Activated B cell treated with CpG ODN at 0.5 μM for 24 hours (primary cell): ENCODE measurements around the gene PRRC2B. TPM values are rescaled to one million over a fixed set of nuclear protein-coding genes. Genes with fewer than 3 reads are reported as not detected.

Experiments used
- ATAC-seq: fragments of 200-7000 bp; cut with Tn5 transposase; one replicate; pipeline ENCODE4 v1.10.0; 2021; ENCODE audit warnings: low read depth, mild to moderate bottlenecking, moderate library complexity
- CTCF ChIA-PET: fragments of 350-600 bp; sonication (Branson Sonifier 250); formaldehyde crosslinking; loops from one replicate; lab custom pipeline; 2021; ENCODE audit warnings: antibody characterized with exemption; lab: Charles Lee
- POLR2A ChIA-PET: fragments of 350-600 bp; sonication (Branson Sonifier 250); formaldehyde crosslinking; loops from one replicate; lab custom pipeline; 2021; ENCODE audit warnings: antibody characterized with exemption; lab: Charles Lee
- DNase-seq: peaks from one replicate; pipeline ENCODE4 v3.0.0; 2022
- H3K27ac Mint-ChIP-seq: one replicate; pipeline ENCODE4 v1.8.0; 2020; ENCODE audit warnings: mixed read lengths
- H3K27me3 Mint-ChIP-seq: one replicate; pipeline ENCODE4 v1.8.0; 2021; ENCODE audit warnings: mixed read lengths
- H3K36me3 Mint-ChIP-seq: one replicate; pipeline ENCODE4 v1.8.0; 2021; ENCODE audit warnings: low read depth, mixed read lengths
- H3K4me1 Mint-ChIP-seq: one replicate; pipeline ENCODE4 v1.8.0; 2021; ENCODE audit warnings: mixed read lengths
- H3K4me3 Mint-ChIP-seq: one replicate; pipeline ENCODE4 v1.8.0; 2020; ENCODE audit warnings: mild to moderate bottlenecking, mixed read lengths
- H3K9me3 Mint-ChIP-seq: one replicate; pipeline ENCODE4 v1.8.0; 2020; ENCODE audit warnings: mixed read lengths
- intact Hi-C: fragments of 100-400 bp; cut with micrococcal nuclease; formaldehyde crosslinking; loops from one replicate; pipeline ENCODE4 v1.15.1; 2024
- total RNA-seq: library from RNA; stranded (reverse); gene quantifications from 2 replicates; pipeline ENCODE4 v1.2.3, GENCODE V29; 2022
- TF ChIP-seq, protein P1 (sequence below): fragments of 200-600 bp; IDR thresholded peaks from one replicate; pipeline ENCODE4 v1.8.0; 2022; ENCODE audit warnings: antibody characterized with exemption, mild to moderate bottlenecking

The PRRC2B gene
- total RNA-seq, 1 donor from 2014 or later, result 206 TPM

DNA sequence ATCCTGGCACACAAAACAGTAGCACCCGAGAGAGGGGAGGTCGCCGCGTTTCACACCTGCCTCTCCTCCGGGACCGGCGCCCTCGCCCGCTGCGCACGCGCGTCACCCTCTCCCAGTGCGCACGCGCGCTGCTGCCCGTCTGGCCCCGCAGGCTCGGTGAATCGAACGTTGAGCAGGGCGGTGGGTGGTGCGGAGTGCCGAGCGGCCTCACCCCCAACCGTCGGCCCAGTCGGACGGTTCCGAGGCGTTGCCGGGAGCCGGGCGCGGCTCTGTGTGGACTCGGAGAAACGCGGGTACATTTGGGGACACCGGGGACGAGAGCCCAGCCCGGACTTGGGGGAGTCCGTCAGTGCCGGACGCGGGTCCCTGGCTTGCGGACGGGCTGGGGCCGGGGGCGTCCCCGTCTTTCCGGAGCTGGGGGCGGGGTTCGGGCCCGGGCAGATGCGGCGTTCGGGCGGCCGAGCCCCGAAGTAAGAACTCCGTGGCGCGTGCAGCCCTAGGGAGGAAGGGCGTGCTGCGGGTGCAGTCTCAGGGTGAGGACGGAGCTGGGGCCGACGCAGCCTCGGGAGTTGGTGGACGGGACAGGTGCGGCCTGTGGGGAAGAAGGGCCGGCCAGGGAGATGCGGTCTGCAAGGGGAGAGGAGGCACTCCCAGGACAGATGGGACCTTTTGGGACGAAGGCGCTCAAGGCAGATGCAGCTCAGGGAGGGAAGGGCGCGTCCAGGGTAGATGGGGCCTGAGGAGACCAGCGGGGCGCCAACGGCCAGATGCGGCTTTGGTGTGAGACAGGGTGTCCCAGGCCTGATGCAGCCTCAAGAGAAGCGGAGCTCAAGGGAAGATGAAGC, 109.1 kb downstream of the PRRC2B start, which contains the start of gene POMT1:
Gene POMT1, plus strand, starts transcription at position 138 of the 845 bp plus-strand sequence. CDS start 1,301 bp downstream, outside the sequence.
- DNase-seq, result peak; percentile 89
- Mint-ChIP-seq H3K4me3 (peak within 1 kb of the TSS; percentile 90), H3K4me1 (peaks cover 25% of the 10 kb centered on the region), H3K9me3 (no peaks in the 10 kb centered on the region), H3K27me3 (no peaks in the 10 kb centered on the region), H3K27ac (peak within 1 kb of the TSS; percentile 72), H3K36me3 (peaks cover 28% of the 10 kb centered on the region)
- TF ChIP-seq, protein P1, sequence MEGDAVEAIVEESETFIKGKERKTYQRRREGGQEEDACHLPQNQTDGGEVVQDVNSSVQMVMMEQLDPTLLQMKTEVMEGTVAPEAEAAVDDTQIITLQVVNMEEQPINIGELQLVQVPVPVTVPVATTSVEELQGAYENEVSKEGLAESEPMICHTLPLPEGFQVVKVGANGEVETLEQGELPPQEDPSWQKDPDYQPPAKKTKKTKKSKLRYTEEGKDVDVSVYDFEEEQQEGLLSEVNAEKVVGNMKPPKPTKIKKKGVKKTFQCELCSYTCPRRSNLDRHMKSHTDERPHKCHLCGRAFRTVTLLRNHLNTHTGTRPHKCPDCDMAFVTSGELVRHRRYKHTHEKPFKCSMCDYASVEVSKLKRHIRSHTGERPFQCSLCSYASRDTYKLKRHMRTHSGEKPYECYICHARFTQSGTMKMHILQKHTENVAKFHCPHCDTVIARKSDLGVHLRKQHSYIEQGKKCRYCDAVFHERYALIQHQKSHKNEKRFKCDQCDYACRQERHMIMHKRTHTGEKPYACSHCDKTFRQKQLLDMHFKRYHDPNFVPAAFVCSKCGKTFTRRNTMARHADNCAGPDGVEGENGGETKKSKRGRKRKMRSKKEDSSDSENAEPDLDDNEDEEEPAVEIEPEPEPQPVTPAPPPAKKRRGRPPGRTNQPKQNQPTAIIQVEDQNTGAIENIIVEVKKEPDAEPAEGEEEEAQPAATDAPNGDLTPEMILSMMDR, result no peak
- ChIA-PET CTCF (no interaction called here), POLR2A (interaction anchor here (0.5 to 2.0 kb wide), 6 partner anchors 63 to 378 kb away, joined by 3 to 14 read pairs (median 8); partner anchors contain the start of gene NUP214)
- intact Hi-C loops, result loop anchor here (2.0 kb wide), 3 partner anchors 28 to 244 kb away; partner anchors contain the start of gene UCK1
- ATAC-seq, result peak; percentile 87

DNA sequence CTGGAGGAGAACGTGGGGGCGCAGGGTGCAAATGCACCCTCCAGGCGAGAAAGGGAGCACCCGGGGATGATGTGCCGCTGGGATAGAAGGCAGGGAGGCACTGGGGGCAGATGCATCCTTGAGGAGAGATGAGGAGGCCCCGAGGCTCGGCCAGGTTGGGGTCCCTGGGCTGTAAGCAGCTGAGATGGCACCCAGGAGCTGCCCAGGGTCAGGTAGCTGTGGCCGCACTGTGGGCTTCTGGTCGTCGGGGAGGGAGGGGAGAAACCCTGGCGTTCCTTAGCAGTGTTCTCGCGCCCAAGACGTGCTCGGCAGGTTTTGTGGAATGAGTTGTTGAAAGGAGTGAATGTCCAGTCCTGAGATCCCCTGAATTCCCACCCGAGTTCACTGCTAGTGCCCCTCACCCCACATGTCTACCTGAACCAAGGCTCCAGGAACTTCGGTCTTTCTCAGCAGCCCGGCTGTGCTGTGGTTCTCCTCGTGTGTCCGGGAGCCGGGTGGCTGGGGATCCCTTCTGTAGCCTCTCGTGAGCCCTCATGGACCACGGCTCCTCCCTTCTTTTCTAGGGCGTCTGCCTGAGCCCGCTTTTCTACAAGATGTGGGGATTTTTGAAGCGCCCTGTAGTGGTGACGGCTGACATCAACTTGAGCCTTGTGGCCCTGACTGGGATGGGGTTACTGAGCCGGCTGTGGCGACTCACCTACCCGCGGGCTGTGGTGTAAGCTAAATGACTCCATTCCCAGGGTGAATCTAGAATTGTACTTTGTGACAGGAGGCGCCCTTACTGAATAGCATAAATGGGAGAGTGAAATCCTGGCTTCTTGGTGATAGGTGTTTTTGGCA, 110.0 kb downstream of the PRRC2B start:
- H3K9me3 Mint-ChIP-seq, result no peaks in the 10 kb centered on the region
- intact Hi-C loops, result loop anchor here (2.0 kb wide), 3 partner anchors 27 to 243 kb away; partner anchors contain the start of gene UCK1
- peak overlapping the region; percentile 90 for H3K4me3 Mint-ChIP-seq
- ATAC-seq (no peak), DNase-seq (no peak)
- H3K36me3 Mint-ChIP-seq, result peaks cover 24% of the 10 kb centered on the region
- CTCF ChIA-PET, result no interaction called here
- peaks cover 25% of the 10 kb centered on the region for H3K4me1 Mint-ChIP-seq
- TF ChIP-seq, protein P1, result no peak
- H3K27ac Mint-ChIP-seq, result peak overlapping the region; percentile 72
- POLR2A ChIA-PET, result interaction anchor here (0.5 to 2.0 kb wide), 6 partner anchors 62 to 379 kb away, joined by 3 to 14 read pairs (median 8); partner anchors contain the start of gene NUP214
- no peaks in the 10 kb centered on the region for H3K27me3 Mint-ChIP-seq

GRCh38 chr9:131505012-131505411, 111.1 kb downstream of the PRRC2B start:
- ChIA-PET POLR2A (no interaction called here), CTCF (no interaction called here)
- Mint-ChIP-seq H3K4me3 (no peak overlapping the region), H3K27me3 (no peaks in the 10 kb centered on the region), H3K36me3 (peaks cover 23% of the 10 kb centered on the region), H3K4me1 (peaks cover 25% of the 10 kb centered on the region), H3K27ac (no peak overlapping the region), H3K9me3 (no peaks in the 10 kb centered on the region)
- no peak for ATAC-seq
- no peak for DNase-seq
- TF ChIP-seq, protein P1, result no peak
- intact Hi-C loops, result no loop called here

GRCh38 chr9:131511416-131511815, 117.5 kb downstream of the PRRC2B start:
- Mint-ChIP-seq H3K9me3 (no peaks in the 10 kb centered on the region), H3K27me3 (no peaks in the 10 kb centered on the region), H3K4me3 (no peak overlapping the region), H3K27ac (no peak overlapping the region), H3K4me1 (peaks cover 5% of the 10 kb centered on the region), H3K36me3 (peaks cover 49% of the 10 kb centered on the region)
- intact Hi-C loops, result no loop called here
- CTCF ChIA-PET, result no interaction called here
- ATAC-seq, result no peak
- TF ChIP-seq, protein P1, result no peak
- DNase-seq, result no peak
- POLR2A ChIA-PET, result no interaction called here
